Measurements from ENCODE around the gene CHMP4A. TPM values are rescaled to one million over a fixed set of nuclear protein-coding genes. Genes with fewer than 3 reads are reported as not detected.
A peak's percentile ranks its signal among the peaks of the same experiment; 100 is the strongest.

CHMP4A gene
- total and polyA plus RNA-seq, 2 of the 13 experiments (the other 11 are each of a cell fraction or from before 2014, with no cell fraction given): 83.6 to 113 TPM

- peak; percentile 92 for TF ChIP-seq ZNF639 (CRISPR knock-in tag; conservative IDR thresholded peaks at IDR 0.05)
- no peak; the same call in 1 of the 2 replicates for TF ChIP-seq ZKSCAN1 (IDR thresholded peaks at IDR 0.05; ENCODE audit: low read length)
- no peak for TF ChIP-seq PBX3 (CRISPR knock-in tag; IDR thresholded peaks at IDR 0.05; ENCODE audit: borderline replicate concordance)
- TF ChIP-seq BRF2 (CRISPR knock-in tag; IDR thresholded peaks at IDR 0.05): peak; percentile 56; the same call in 1 of the 2 replicates
- TF ChIP-seq CEBPB (IDR thresholded peaks at IDR 0.05; ENCODE audit: borderline replicate concordance, low read depth, low read length): no peak; the same call in 1 of the 2 replicates
- TF ChIP-seq HOXA3 (CRISPR knock-in tag; IDR thresholded peaks at IDR 0.05): peak; percentile 95
- TF ChIP-seq ZNF556 (CRISPR knock-in tag; IDR thresholded peaks at IDR 0.05; ENCODE audit: borderline replicate concordance): peak; percentile 92; the same call in 1 of the 2 replicates
- TF ChIP-seq ZNF547 (CRISPR knock-in tag; IDR thresholded peaks at IDR 0.05): peak; percentile 95
- no peak for TF ChIP-seq PLRG1 (conservative IDR thresholded peaks at IDR 0.05)
- TF ChIP-seq POLR2AphosphoS2 (IDR thresholded peaks at IDR 0.05; ENCODE audit: low read depth, low read length): peak; percentile 79; the same call in 1 of the 2 replicates
- TF ChIP-seq YY1 (IDR thresholded peaks at IDR 0.05; ENCODE audit: insufficient read depth, insufficient replicate concordance, low read depth, low read length): peak; percentile 82
- no peak for TF ChIP-seq ZNF660 (CRISPR knock-in tag; IDR thresholded peaks at IDR 0.05; ENCODE audit: borderline replicate concordance, low read depth)
- TF ChIP-seq NBN (conservative IDR thresholded peaks at IDR 0.05): no peak
- no peak for TF ChIP-seq DPF2 (CRISPR knock-in tag; IDR thresholded peaks at IDR 0.05; ENCODE audit: borderline replicate concordance, low read depth)
- no peak for TF ChIP-seq ZNF510 (CRISPR knock-in tag; IDR thresholded peaks at IDR 0.05; ENCODE audit: low read depth)
- peak; percentile 95 for TF ChIP-seq BRCA1 (CRISPR knock-in tag; IDR thresholded peaks at IDR 0.05)
- no peak for TF ChIP-seq ZNF703 (CRISPR knock-in tag; IDR thresholded peaks at IDR 0.05; ENCODE audit: borderline replicate concordance)
- TF ChIP-seq CSRNP1 (CRISPR knock-in tag; IDR thresholded peaks at IDR 0.05): peak; percentile 88
- TF ChIP-seq ZNF788 (CRISPR knock-in tag; IDR thresholded peaks at IDR 0.05; ENCODE audit: borderline replicate concordance): peak; percentile 100; the same call in 1 of the 2 replicates
- peak; percentile 1; the same call in 1 of the 2 replicates for TF ChIP-seq ZNF709 (CRISPR knock-in tag; IDR thresholded peaks at IDR 0.05)
- TF ChIP-seq GPN1 (CRISPR knock-in tag; IDR thresholded peaks at IDR 0.05; ENCODE audit: borderline replicate concordance): peak; percentile 55; the same call in 1 of the 2 replicates
These were observed 52.2 kb downstream of the CHMP4A start, which contains the start of gene IRF9 (continued) for GRCh38 chr14:24160850-24161804.

Measured in HepG2 (cell line).